GM18526 (cell line): Measurements from ENCODE around the gene SERPINA1.

Experiments
- POLR2A ChIP-seq: IDR thresholded peaks from 3 replicates; pipeline ENCODE4 v1.6.1; 2011; ENCODE audit not compliant: insufficient read length; ENCODE audit errors: extremely low read depth

SERPINA1 gene

GRCh38 chr14:94388027-94388383 is 397 bp downstream of the SERPINA1 start:
- no peak for TF ChIP-seq POLR2A

- TF ChIP-seq POLR2A: no peak
Observed at GRCh38 chr14:94387051-94388026, 1.1 kb downstream of the SERPINA1 start.

GRCh38 chr14:94386085-94387031 is 2.0 kb downstream of the SERPINA1 start:
- TF ChIP-seq POLR2A: no peak

GRCh38 chr14:94385553-94386057 is 2.8 kb downstream of the SERPINA1 start:
- no peak for TF ChIP-seq POLR2A

GRCh38 chr14:94384342-94384741 is 4.1 kb downstream of the SERPINA1 start:
- no peak for TF ChIP-seq POLR2A

- no peak for TF ChIP-seq POLR2A
Observed at GRCh38 chr14:94383777-94384176, 4.6 kb downstream of the SERPINA1 start.

- no peak for TF ChIP-seq POLR2A
Observed at GRCh38 chr14:94382716-94383596, 5.4 kb downstream of the SERPINA1 start.

GRCh38 chr14:94382099-94382715 is 6.2 kb downstream of the SERPINA1 start:
- no peak for TF ChIP-seq POLR2A

- TF ChIP-seq POLR2A: no peak
Observed at GRCh38 chr14:94381149-94382030, 7.0 kb downstream of the SERPINA1 start.

- TF ChIP-seq POLR2A: no peak
Observed at GRCh38 chr14:94380225-94381148, 7.9 kb downstream of the SERPINA1 start.

GRCh38 chr14:94379291-94380224 is 8.8 kb downstream of the SERPINA1 start:
- TF ChIP-seq POLR2A: no peak
